HepG2 (cell line): ENCODE measurements around the gene RAPGEF5.

Experiments
- FOXA3 ChIP-seq: IDR thresholded peaks from 2 replicates; pipeline ENCODE4 v1.6.1; 2016; ENCODE audit warnings: missing genetic modification reagents, missing compliant biosample characterization
- FOXP4 ChIP-seq: sonication (generic); formaldehyde crosslinking; IDR thresholded peaks from 2 replicates; pipeline ENCODE4 v1.4.0; 2020; ENCODE audit warnings: missing genetic modification reagents
- MAX ChIP-seq: IDR thresholded peaks from 2 replicates; pipeline ENCODE4 v1.6.1; 2012; ENCODE audit warnings: inconsistent platforms
- MTA3 ChIP-seq: sonication (generic); formaldehyde crosslinking; IDR thresholded peaks from 2 replicates; pipeline ENCODE4 v1.4.0; 2020; ENCODE audit warnings: missing genetic modification reagents
- PHF21A ChIP-seq: sonication (generic); formaldehyde crosslinking; IDR thresholded peaks from 2 replicates; pipeline ENCODE4 v1.5.0; 2020; ENCODE audit warnings: mild to moderate bottlenecking, missing genetic modification reagents
- POLR2A ChIP-seq, 2 experiments: IDR thresholded peaks; 2 replicates each; pipeline ENCODE4 v1.6.1; 2011; ENCODE audit warnings: low read depth in 2 of 2, low read length in 2 of 2, mild to moderate bottlenecking in 1 of 2, moderate library complexity in 1 of 2; ENCODE audit not compliant: insufficient read depth in 1 of 2
- RFX5 ChIP-seq: IDR thresholded peaks from 2 replicates; pipeline ENCODE4 v1.6.1; 2011; ENCODE audit warnings: low read depth, low read length, improper control_type of control experiment
- TCF7 ChIP-seq: sonication (generic); IDR thresholded peaks from 2 replicates; pipeline ENCODE4 v1.6.1; 2016; ENCODE audit warnings: antibody characterized with exemption, low read depth

- TF ChIP-seq MAX (no peak), MTA3 (no peak), FOXA3 (CRISPR knock-in tag) (no peak), RFX5 (no peak), TCF7 (no peak), POLR2A (IDR thresholded peaks at IDR 0.05; ENCODE audit: insufficient read depth in 1 of 2, low read depth in 2 of 2, low read length in 2 of 2) (no peak), PHF21A (CRISPR knock-in tag) (no peak), FOXP4 (CRISPR knock-in tag) (no peak)
These were observed 7.9 kb upstream of the RAPGEF5 start for GRCh38 chr7:22364900-22365299.
